ENCODE data around the gene MKKS. TPM values are rescaled to one million over a fixed set of nuclear protein-coding genes. Genes with fewer than 3 reads are reported as not detected.
A peak's percentile ranks its signal among the peaks of the same experiment; 100 is the strongest.

The MKKS gene
- total and polyA plus RNA-seq, 10 of the 15 experiments (the other 5 are each of a cell fraction or from before 2014, with no cell fraction given) = 4.3 to 17.9 (median 7.7) TPM

DNA sequence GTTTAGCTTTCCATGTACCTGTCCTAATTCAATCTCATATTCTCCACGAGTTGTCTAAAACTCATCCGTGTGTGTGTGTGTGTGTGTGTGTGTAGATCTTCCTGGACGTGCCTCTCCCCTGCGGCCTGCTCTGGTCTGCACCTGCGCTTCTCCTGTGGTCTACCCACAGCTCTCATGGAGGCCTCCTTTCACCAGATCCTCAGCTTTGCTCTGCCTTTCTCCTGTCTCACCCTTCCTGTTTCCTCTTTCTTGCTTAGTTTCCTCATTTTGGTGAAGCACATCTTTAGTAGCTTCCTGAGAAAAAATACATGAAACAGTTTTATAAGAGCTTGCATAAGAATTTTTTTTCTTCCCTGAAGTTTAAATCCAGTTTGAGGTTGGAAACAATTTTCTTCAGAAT is 19.2 kb upstream of the MKKS start (continued):
- TF ChIP-seq, protein P1, sequence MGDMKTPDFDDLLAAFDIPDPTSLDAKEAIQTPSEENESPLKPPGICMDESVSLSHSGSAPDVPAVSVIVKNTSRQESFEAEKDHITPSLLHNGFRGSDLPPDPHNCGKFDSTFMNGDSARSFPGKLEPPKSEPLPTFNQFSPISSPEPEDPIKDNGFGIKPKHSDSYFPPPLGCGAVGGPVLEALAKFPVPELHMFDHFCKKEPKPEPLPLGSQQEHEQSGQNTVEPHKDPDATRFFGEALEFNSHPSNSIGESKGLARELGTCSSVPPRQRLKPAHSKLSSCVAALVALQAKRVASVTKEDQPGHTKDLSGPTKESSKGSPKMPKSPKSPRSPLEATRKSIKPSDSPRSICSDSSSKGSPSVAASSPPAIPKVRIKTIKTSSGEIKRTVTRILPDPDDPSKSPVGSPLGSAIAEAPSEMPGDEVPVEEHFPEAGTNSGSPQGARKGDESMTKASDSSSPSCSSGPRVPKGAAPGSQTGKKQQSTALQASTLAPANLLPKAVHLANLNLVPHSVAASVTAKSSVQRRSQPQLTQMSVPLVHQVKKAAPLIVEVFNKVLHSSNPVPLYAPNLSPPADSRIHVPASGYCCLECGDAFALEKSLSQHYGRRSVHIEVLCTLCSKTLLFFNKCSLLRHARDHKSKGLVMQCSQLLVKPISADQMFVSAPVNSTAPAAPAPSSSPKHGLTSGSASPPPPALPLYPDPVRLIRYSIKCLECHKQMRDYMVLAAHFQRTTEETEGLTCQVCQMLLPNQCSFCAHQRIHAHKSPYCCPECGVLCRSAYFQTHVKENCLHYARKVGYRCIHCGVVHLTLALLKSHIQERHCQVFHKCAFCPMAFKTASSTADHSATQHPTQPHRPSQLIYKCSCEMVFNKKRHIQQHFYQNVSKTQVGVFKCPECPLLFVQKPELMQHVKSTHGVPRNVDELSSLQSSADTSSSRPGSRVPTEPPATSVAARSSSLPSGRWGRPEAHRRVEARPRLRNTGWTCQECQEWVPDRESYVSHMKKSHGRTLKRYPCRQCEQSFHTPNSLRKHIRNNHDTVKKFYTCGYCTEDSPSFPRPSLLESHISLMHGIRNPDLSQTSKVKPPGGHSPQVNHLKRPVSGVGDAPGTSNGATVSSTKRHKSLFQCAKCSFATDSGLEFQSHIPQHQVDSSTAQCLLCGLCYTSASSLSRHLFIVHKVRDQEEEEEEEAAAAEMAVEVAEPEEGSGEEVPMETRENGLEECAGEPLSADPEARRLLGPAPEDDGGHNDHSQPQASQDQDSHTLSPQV (IDR thresholded peaks at IDR 0.05) = no peak
- TF ChIP-seq SREBF1 (IDR thresholded peaks at IDR 0.05; ENCODE audit: low read length) (no peak), HDGF (IDR thresholded peaks at IDR 0.05) (no peak), RAD21 (IDR thresholded peaks at IDR 0.05; ENCODE audit: insufficient read depth, low read depth, low read length) (no peak), ETV6 (conservative IDR thresholded peaks at IDR 0.05 in 1 of 2, IDR thresholded peaks at IDR 0.05 in 1 of 2; ENCODE audit: borderline replicate concordance in 1 of 2, low read depth in 1 of 2) (peak in 1 of 2 experiments; percentile 81; a peak in 2 of 4 replicates), FOXK2 (IDR thresholded peaks at IDR 0.05) (no peak), MTA2 (IDR thresholded peaks at IDR 0.05; ENCODE audit: low read depth) (peak; percentile 45; the same call in 1 of the 2 replicates), BRCA1 (IDR thresholded peaks at IDR 0.05; ENCODE audit: low read depth, low read length) (no peak), ZZZ3 (IDR thresholded peaks at IDR 0.05; ENCODE audit: control insufficient read depth, insufficient read length, low read depth) (no peak), NFIC (IDR thresholded peaks at IDR 0.05; ENCODE audit: low read depth, low read length) (no peak), EZH2 (IDR thresholded peaks at IDR 0.05; ENCODE audit: borderline replicate concordance, control insufficient read depth, low read depth, low read length) (no peak), WRNIP1 (IDR thresholded peaks at IDR 0.05; ENCODE audit: borderline replicate concordance, low read depth, low read length) (no peak), ATF7 (IDR thresholded peaks at IDR 0.05; ENCODE audit: low read depth) (peak; percentile 35; the same call in 1 of the 2 replicates), HCFC1 (IDR thresholded peaks at IDR 0.05; ENCODE audit: low read length) (no peak), SMC3 (IDR thresholded peaks at IDR 0.05; ENCODE audit: borderline replicate concordance, low read length) (no peak), EED (IDR thresholded peaks at IDR 0.05; ENCODE audit: low read depth) (peak; percentile 91), SP1 (IDR thresholded peaks at IDR 0.05; ENCODE audit: low read depth, low read length) (no peak)
- TF ChIP-seq, protein P2, sequence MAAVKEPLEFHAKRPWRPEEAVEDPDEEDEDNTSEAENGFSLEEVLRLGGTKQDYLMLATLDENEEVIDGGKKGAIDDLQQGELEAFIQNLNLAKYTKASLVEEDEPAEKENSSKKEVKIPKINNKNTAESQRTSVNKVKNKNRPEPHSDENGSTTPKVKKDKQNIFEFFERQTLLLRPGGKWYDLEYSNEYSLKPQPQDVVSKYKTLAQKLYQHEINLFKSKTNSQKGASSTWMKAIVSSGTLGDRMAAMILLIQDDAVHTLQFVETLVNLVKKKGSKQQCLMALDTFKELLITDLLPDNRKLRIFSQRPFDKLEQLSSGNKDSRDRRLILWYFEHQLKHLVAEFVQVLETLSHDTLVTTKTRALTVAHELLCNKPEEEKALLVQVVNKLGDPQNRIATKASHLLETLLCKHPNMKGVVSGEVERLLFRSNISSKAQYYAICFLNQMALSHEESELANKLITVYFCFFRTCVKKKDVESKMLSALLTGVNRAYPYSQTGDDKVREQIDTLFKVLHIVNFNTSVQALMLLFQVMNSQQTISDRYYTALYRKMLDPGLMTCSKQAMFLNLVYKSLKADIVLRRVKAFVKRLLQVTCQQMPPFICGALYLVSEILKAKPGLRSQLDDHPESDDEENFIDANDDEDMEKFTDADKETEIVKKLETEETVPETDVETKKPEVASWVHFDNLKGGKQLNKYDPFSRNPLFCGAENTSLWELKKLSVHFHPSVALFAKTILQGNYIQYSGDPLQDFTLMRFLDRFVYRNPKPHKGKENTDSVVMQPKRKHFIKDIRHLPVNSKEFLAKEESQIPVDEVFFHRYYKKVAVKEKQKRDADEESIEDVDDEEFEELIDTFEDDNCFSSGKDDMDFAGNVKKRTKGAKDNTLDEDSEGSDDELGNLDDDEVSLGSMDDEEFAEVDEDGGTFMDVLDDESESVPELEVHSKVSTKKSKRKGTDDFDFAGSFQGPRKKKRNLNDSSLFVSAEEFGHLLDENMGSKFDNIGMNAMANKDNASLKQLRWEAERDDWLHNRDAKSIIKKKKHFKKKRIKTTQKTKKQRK (IDR thresholded peaks at IDR 0.05; ENCODE audit: low read depth, low read length) = no peak
- TF ChIP-seq, protein P3, sequence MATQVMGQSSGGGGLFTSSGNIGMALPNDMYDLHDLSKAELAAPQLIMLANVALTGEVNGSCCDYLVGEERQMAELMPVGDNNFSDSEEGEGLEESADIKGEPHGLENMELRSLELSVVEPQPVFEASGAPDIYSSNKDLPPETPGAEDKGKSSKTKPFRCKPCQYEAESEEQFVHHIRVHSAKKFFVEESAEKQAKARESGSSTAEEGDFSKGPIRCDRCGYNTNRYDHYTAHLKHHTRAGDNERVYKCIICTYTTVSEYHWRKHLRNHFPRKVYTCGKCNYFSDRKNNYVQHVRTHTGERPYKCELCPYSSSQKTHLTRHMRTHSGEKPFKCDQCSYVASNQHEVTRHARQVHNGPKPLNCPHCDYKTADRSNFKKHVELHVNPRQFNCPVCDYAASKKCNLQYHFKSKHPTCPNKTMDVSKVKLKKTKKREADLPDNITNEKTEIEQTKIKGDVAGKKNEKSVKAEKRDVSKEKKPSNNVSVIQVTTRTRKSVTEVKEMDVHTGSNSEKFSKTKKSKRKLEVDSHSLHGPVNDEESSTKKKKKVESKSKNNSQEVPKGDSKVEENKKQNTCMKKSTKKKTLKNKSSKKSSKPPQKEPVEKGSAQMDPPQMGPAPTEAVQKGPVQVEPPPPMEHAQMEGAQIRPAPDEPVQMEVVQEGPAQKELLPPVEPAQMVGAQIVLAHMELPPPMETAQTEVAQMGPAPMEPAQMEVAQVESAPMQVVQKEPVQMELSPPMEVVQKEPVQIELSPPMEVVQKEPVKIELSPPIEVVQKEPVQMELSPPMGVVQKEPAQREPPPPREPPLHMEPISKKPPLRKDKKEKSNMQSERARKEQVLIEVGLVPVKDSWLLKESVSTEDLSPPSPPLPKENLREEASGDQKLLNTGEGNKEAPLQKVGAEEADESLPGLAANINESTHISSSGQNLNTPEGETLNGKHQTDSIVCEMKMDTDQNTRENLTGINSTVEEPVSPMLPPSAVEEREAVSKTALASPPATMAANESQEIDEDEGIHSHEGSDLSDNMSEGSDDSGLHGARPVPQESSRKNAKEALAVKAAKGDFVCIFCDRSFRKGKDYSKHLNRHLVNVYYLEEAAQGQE (IDR thresholded peaks at IDR 0.05; ENCODE audit: low read depth, low read length) = no peak

Data from GM12878 (cell line).